Right cardiac atrium (tissue), 5 donors: ENCODE data around the gene BCAS3. TPM values are rescaled to one million over a fixed set of nuclear protein-coding genes. Genes with fewer than 3 reads are reported as not detected.
"Not testable (repeated sequence)": the region's sequence is repeated elsewhere in the genome, so short reads cannot be mapped to it uniquely, and the experiment has no call there.

ENCODE experiments used
- ATAC-seq, 2 donors: fragments of 200-7000 bp; cut with Tn5 transposase; one replicate each; pipeline versions ENCODE4 v1.8.0 to v1.9.1; 2020; ENCODE audit warnings: moderate library complexity in 2 of 2, mild to moderate bottlenecking in 1 of 2
- DNase-seq, 3 donors: peaks; one replicate each; pipeline ENCODE4 v3.0.0-alpha.2; 2020
- H3K27ac ChIP-seq: one replicate; pipeline ENCODE4 v1.5.1; 2013; ENCODE audit warnings: mild to moderate bottlenecking, low read length, control low read depth, moderate library complexity
- H3K27me3 ChIP-seq: one replicate; pipeline ENCODE4 v1.6.1; 2013; ENCODE audit not compliant: control insufficient read depth, insufficient read depth
- H3K4me1 ChIP-seq: one replicate; pipeline ENCODE4 v1.6.1; 2013; ENCODE audit warnings: low read length; ENCODE audit not compliant: control insufficient read depth, insufficient read depth
- H3K4me3 ChIP-seq: one replicate; pipeline ENCODE4 v1.5.1; 2013; ENCODE audit warnings: low read length, control low read depth
- H3K9me3 ChIP-seq: one replicate; pipeline ENCODE4 v1.6.1; 2013; ENCODE audit warnings: low read length; ENCODE audit not compliant: control insufficient read depth
- WGBS: extraction: QIAGEN DNeasy Blood & Tissue Kit; methylation state at CpG from one replicate; pipeline ENCODE4 v1.1.7; 2013; 5-methylcytosine and 5-hydroxymethylcytosine counted together
- intact Hi-C, 4 donors: fragments of 100-400 bp; cut with DNase I; formaldehyde crosslinking; loops; one replicate each; pipeline versions ENCODE4 v1.11.0 to v1.14.0; 2022 to 2023
- polyA plus RNA-seq: library from polyadenylated mRNA; stranded (reverse); fragments of 200-250 nt; gene quantifications from one replicate; pipeline ENCODE4 v1.2.3, GENCODE V29; 2013
- total RNA-seq, 4 donors: library from RNA; stranded (reverse); fragmentation: NEBNext Ultra II Directional; extraction: Animal tissue kit (Norgen Biotek cat#: 25700); gene quantifications; one replicate each; pipeline ENCODE4 v1.2.1, GENCODE V29; 2021
- donor health status: healthy with polysubstance abuse.
- donor health status: DM: no; HTN: yes; CAD: no.
- donor health status: DM: no; HTN: no; CAD: no.
- donor health status: DM: no; HTN: yes; CAD: no; lungs with severe emphysema.
- donor health status: DM: yes; HTN: yes; CAD: no.

BCAS3 gene
- total and polyA plus RNA-seq, 5 donors, result 6.6 to 19.6 (median 19.1) TPM

GRCh38 chr17:61029181-61029580 lies 351.5 kb downstream of the BCAS3 start:
- intact Hi-C loops, result no loop called here

GRCh38 chr17:61040666-61041065 lies 363.0 kb downstream of the BCAS3 start:
- Histone ChIP-seq H3K27ac (no peak overlapping the region), H3K27me3 (no peaks in the 10 kb centered on the region), H3K9me3 (no peaks in the 10 kb centered on the region), H3K4me3 (no peak overlapping the region), H3K4me1 (no peaks in the 10 kb centered on the region)
- DNase-seq, result no peak
- intact Hi-C loops, result no loop called here
- 83% methylated on average over 4 of the region's 4 CpGs for WGBS
- no peak for ATAC-seq

More at GRCh38 chr17:61029181-61029580, 351.5 kb downstream of the BCAS3 start:
- H3K27me3 ChIP-seq, result no peaks in the 10 kb centered on the region
- H3K4me1 ChIP-seq, result no peaks in the 10 kb centered on the region
- DNase-seq, result no peak
- H3K27ac ChIP-seq, result no peak overlapping the region
- 95% methylated on average over 4 of the region's 4 CpGs for WGBS
- H3K9me3 ChIP-seq, result no peaks in the 10 kb centered on the region
- no peak for ATAC-seq
- no peak overlapping the region for H3K4me3 ChIP-seq

GRCh38 chr17:61042348-61042747 lies 364.7 kb downstream of the BCAS3 start:
- H3K9me3 ChIP-seq, intact Hi-C loops: not testable (repeated sequence)
- 92% methylated on average over 5 of the region's 5 CpGs for WGBS

DNA sequence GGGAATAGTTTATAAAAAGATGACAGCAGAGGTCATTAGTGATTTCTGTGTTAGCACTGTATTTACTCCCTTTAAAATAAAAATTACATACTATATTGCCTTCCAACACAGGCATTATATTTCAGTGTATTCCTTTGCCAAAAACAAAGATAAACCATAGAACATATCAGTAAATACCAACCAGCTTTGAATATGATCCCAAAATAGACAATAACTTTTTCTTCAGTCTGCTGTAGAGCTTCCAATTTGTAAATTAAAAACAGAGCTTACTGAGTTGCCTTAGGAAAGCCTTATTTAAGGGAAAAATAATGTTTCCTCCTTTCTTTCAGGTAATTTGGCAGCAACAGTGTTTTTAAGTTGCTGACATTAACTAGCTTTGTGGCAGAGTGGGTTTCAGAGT lies 369.9 kb downstream of the BCAS3 start:
- H3K27ac ChIP-seq, result no peak overlapping the region
- ATAC-seq (no peak), DNase-seq (no peak)
- no peaks in the 10 kb centered on the region for H3K9me3 ChIP-seq
- H3K4me1 ChIP-seq, result no peaks in the 10 kb centered on the region
- no peak overlapping the region for H3K4me3 ChIP-seq
- H3K27me3 ChIP-seq, result no peaks in the 10 kb centered on the region
- intact Hi-C loops, result no loop called here

More at GRCh38 chr17:61042348-61042747, 364.7 kb downstream of the BCAS3 start:
- not testable (repeated sequence) for DNase-seq, ATAC-seq, H3K27me3 ChIP-seq, H3K4me1 ChIP-seq, H3K4me3 ChIP-seq, H3K27ac ChIP-seq

GRCh38 chr17:61048376-61049106 lies 370.9 kb downstream of the BCAS3 start:
- no peaks in the 10 kb centered on the region for H3K9me3 ChIP-seq
- WGBS, result 86% methylated on average over 3 of the region's 3 CpGs
- no peaks in the 10 kb centered on the region for H3K27me3 ChIP-seq
- ATAC-seq (no peak), DNase-seq (no peak)
- no peaks in the 10 kb centered on the region for H3K4me1 ChIP-seq
- intact Hi-C loops, result no loop called here
- H3K27ac ChIP-seq, result no peak overlapping the region
- H3K4me3 ChIP-seq, result no peak overlapping the region

GRCh38 chr17:61053469-61053868 lies 375.8 kb downstream of the BCAS3 start:
- Histone ChIP-seq H3K9me3 (no peaks in the 10 kb centered on the region), H3K4me3 (no peak overlapping the region), H3K4me1 (no peaks in the 10 kb centered on the region), H3K27ac (no peak overlapping the region), H3K27me3 (no peaks in the 10 kb centered on the region)
- ATAC-seq (no peak), DNase-seq (no peak)
- 46% methylated on average over 1 of the region's 1 CpG for WGBS
- intact Hi-C loops, result no loop called here

- no peak overlapping the region for H3K27ac ChIP-seq
- peak in 1 of 2 donors; percentile 42 for ATAC-seq
- intact Hi-C loops, result no loop called here
- H3K27me3 ChIP-seq, result no peaks in the 10 kb centered on the region
- H3K9me3 ChIP-seq, result no peaks in the 10 kb centered on the region
- no peak for DNase-seq
- H3K4me1 ChIP-seq, result no peaks in the 10 kb centered on the region
- WGBS, result 100% methylated on average over 1 of the region's 1 CpG
- no peak overlapping the region for H3K4me3 ChIP-seq
Measured at GRCh38 chr17:61054436-61054835, 376.8 kb downstream of the BCAS3 start.

DNA sequence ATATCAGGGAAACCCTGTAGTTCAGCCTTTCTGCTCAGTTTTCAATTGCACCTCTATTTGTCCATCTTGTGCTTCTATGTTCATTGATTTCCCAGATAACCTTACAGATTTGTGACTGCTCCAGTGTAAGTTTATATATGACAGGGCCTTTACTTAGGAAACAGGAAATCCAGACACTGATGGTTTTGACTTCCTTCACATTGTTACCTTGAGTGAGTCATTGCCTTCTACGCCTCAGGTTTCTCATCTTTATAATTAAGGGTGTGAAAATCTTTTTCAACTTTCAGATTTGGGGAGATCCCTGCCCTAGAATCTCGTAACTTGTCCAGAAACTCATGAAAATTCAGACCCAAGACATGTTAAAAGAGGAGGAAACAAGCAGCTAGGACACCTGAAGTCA lies 379.6 kb downstream of the BCAS3 start:
- H3K4me1 ChIP-seq, result no peaks in the 10 kb centered on the region
- intact Hi-C loops, result no loop called here
- no peak overlapping the region for H3K4me3 ChIP-seq
- WGBS, result 80% methylated on average over 2 of the region's 2 CpGs
- no peak for ATAC-seq
- no peak for DNase-seq
- H3K27ac ChIP-seq, result no peak overlapping the region
- no peaks in the 10 kb centered on the region for H3K9me3 ChIP-seq
- H3K27me3 ChIP-seq, result no peaks in the 10 kb centered on the region

DNA sequence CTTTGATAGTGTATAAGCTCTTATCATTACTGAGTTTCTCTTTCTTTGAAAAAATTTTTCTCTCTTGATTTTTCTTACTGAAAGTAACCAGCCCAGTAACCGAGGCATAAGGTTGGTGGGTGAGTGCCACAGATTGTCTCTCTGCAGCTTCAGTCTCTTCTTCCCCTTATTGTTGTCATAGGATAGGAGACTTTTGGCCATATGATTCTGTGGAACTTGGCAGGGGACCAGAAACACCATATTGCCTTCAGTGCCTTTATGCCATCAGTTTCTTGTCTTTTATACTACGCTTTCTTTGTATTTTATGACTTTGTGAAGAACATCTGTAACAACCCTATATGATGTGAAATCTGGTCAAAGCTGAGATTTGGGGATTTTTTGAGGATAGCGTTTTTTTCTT lies 380.4 kb downstream of the BCAS3 start:
- 92% methylated on average over 3 of the region's 3 CpGs for WGBS
- Histone ChIP-seq H3K27me3 (no peaks in the 10 kb centered on the region), H3K9me3 (no peaks in the 10 kb centered on the region), H3K4me1 (no peaks in the 10 kb centered on the region), H3K27ac (no peak overlapping the region), H3K4me3 (no peak overlapping the region)
- DNase-seq (no peak), ATAC-seq (no peak)
- intact Hi-C loops, result no loop called here

DNA sequence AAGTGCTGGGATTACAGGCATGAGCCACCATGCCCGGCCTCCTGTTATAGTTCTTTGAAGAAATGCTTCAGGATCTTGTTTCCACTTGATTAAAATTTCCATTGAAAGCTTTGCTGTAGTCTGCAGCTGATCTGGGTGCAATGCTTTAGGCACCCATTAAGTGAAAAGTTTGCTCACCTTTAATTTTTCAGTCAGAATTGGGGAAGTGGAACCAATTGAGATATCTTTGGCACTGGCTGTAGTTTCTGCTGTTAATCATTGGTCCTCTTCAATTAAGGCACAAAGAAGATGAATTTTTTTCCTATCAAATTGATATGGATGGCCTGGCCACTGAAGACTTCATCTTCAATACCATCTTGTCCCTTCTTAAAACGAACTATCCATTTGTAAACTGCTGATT lies 385.9 kb downstream of the BCAS3 start:
- no peaks in the 10 kb centered on the region for H3K9me3 ChIP-seq
- ATAC-seq, result no peak
- H3K4me3 ChIP-seq, result no peak overlapping the region
- no peak for DNase-seq
- intact Hi-C loops, result no loop called here
- H3K27me3 ChIP-seq, result no peaks in the 10 kb centered on the region
- H3K27ac ChIP-seq, result no peak overlapping the region
- WGBS, result 97% methylated on average over 2 of the region's 2 CpGs
- H3K4me1 ChIP-seq, result no peaks in the 10 kb centered on the region

- Histone ChIP-seq H3K27ac (no peak overlapping the region), H3K27me3 (no peaks in the 10 kb centered on the region), H3K4me3 (peak overlapping the region; percentile 5), H3K9me3 (no peaks in the 10 kb centered on the region), H3K4me1 (no peaks in the 10 kb centered on the region)
- ATAC-seq, result no peak
- intact Hi-C loops, result no loop called here
- 87% methylated on average over 1 of the region's 1 CpG for WGBS
- no peak for DNase-seq
Measured at GRCh38 chr17:61064087-61064951, 386.7 kb downstream of the BCAS3 start.
